SK-N-SH (cell line): ENCODE measurements around the gene TUFT1. TPM values are rescaled to one million over a fixed set of nuclear protein-coding genes. Genes with fewer than 3 reads are reported as not detected.

Experiments
- CTCF ChIA-PET: fragments of 300-600, 350-600 bp; formaldehyde crosslinking; extraction: SDS; loops from one replicate; lab custom pipeline; 2021; lab: Yijun Ruan, JAX
- POLR2A ChIA-PET: fragments of 350-600 bp; sonication (Branson Sonifier 250); formaldehyde crosslinking; extraction: SDS; loops from one replicate; lab custom pipeline; 2020; ENCODE audit warnings: antibody characterized with exemption, inconsistent platforms; lab: Yijun Ruan, JAX
- DNase-seq: peaks from one replicate; pipeline ENCODE4 v3.0.0; 2012
- H2AFZ ChIP-seq: fragments of 200-600 bp; sonication (generic); 2 replicates; pipeline ENCODE4 v1.8.1; 2016; ENCODE audit warnings: antibody characterized with exemption, mild to moderate bottlenecking, low read depth
- H3F3A ChIP-seq: fragments of 200-600 bp; sonication (generic); replicated peaks from 2 replicates; pipeline ENCODE3; 2016; ENCODE audit warnings: antibody characterized with exemption, mild to moderate bottlenecking; ENCODE audit not compliant: insufficient read depth
- H3K27ac ChIP-seq, 2 experiments: fragments of 200-500 bp in 1 of 2; fragments of 200-600 bp in 1 of 2; sonication (Bioruptor generic) in 1 of 2; sonication (generic), shearing (Covaris generic) in 1 of 2; 2 replicates each; pipeline versions ENCODE4 v1.5.1 to v1.6.1; 2014 to 2016; ENCODE audit warnings: low read depth in 2 of 2, inconsistent platforms in 1 of 2, low read length in 1 of 2, mild to moderate bottlenecking in 1 of 2, mixed read lengths in 1 of 2
- H3K27me3 ChIP-seq: fragments of 200-600 bp; sonication (generic), shearing (Covaris generic); 2 replicates; pipeline ENCODE4 v1.6.1; 2016; ENCODE audit warnings: mixed run types; ENCODE audit not compliant: insufficient read depth
- H3K36me3 ChIP-seq, 2 experiments: fragments of 200-500 bp in 1 of 2; fragments of 200-600 bp in 1 of 2; sonication (Bioruptor generic) in 1 of 2; sonication (generic) in 1 of 2; replicated peaks in 1 of 2; 2 replicates each; pipeline versions ENCODE3 to v1.5.1; 2014 to 2016; ENCODE audit warnings: low read length in 1 of 2, mild to moderate bottlenecking in 1 of 2; ENCODE audit not compliant: insufficient read depth in 2 of 2, control insufficient read depth in 1 of 2
- H3K4me1 ChIP-seq, 2 experiments: fragments of 200-500 bp in 1 of 2; fragments of 200-600 bp in 1 of 2; sonication (Bioruptor generic) in 1 of 2; sonication (generic), shearing (Covaris generic) in 1 of 2; 2 replicates each; pipeline versions ENCODE4 v1.5.1 to v1.6.1; 2014 to 2016; ENCODE audit warnings: low read depth in 1 of 2, low read length in 1 of 2, mixed run types in 1 of 2; ENCODE audit not compliant: insufficient read depth in 2 of 2, control insufficient read depth in 1 of 2
- H3K4me2 ChIP-seq: fragments of 200-600 bp; sonication (generic), shearing (Covaris generic); 2 replicates; pipeline ENCODE4 v1.6.1; 2017; ENCODE audit warnings: mixed run types
- H3K4me3 ChIP-seq, 2 experiments: fragments of 200-500 bp in 1 of 2; fragments of 200-600 bp in 1 of 2; sonication (Bioruptor generic) in 1 of 2; sonication (generic), shearing (Covaris generic) in 1 of 2; 2 replicates each; pipeline versions ENCODE4 v1.5.1 to v1.8.1; 2014 to 2016; ENCODE audit warnings: low read depth in 2 of 2, inconsistent platforms in 1 of 2, low read length in 1 of 2, mild to moderate bottlenecking in 1 of 2, mixed read lengths in 1 of 2, moderate library complexity in 1 of 2
- H3K79me2 ChIP-seq: fragments of 200-600 bp; sonication (generic); 2 replicates; pipeline ENCODE4 v1.8.1; 2017; ENCODE audit warnings: mild to moderate bottlenecking; ENCODE audit not compliant: insufficient read depth
- H3K9ac ChIP-seq: fragments of 200-600 bp; sonication (generic); 2 replicates; pipeline ENCODE4 v1.6.1; 2017; ENCODE audit warnings: mixed run types
- H3K9me2 ChIP-seq: fragments of 200-600 bp; sonication (generic); 2 replicates; pipeline ENCODE4 v1.6.1; 2017; ENCODE audit warnings: mixed run types
- H3K9me3 ChIP-seq: fragments of 200-600 bp; sonication (generic); 2 replicates; pipeline ENCODE4 v1.6.1; 2017; ENCODE audit warnings: mixed run types, mild to moderate bottlenecking, moderate library complexity
- H4K20me1 ChIP-seq: fragments of 200-600 bp; sonication (generic); 2 replicates; pipeline ENCODE4 v1.6.1; 2017; ENCODE audit warnings: mild to moderate bottlenecking, mixed run types; ENCODE audit not compliant: insufficient read depth
- CHD2 ChIP-seq: fragments of 150-350 bp; IDR thresholded peaks from 2 replicates; pipeline ENCODE4 v1.6.1; 2018; ENCODE audit warnings: low read length; ENCODE audit not compliant: partially characterized antibody
- ELF1 ChIP-seq: IDR thresholded peaks from 2 replicates; pipeline ENCODE4 v1.4.0; 2012
- EP300 ChIP-seq, 2 experiments: IDR thresholded peaks; 2 replicates each; pipeline versions ENCODE4 v1.4.0 to v1.6.1; 2012; ENCODE audit warnings: borderline replicate concordance in 1 of 2, low read depth in 1 of 2, low read length in 1 of 2
- FOXJ3 ChIP-seq: sonication (generic); formaldehyde crosslinking; IDR thresholded peaks from 2 replicates; pipeline ENCODE4 v1.5.1; 2020; ENCODE audit warnings: mild to moderate bottlenecking, missing genetic modification reagents
- FOXM1 ChIP-seq: IDR thresholded peaks from 2 replicates; pipeline ENCODE4 v1.4.0; 2012; ENCODE audit warnings: low read depth, mild to moderate bottlenecking
- GABPA ChIP-seq: IDR thresholded peaks from 2 replicates; pipeline ENCODE4 v1.4.0; 2012; ENCODE audit warnings: low read depth, mild to moderate bottlenecking
- GATA2 ChIP-seq: sonication (generic); formaldehyde crosslinking; IDR thresholded peaks from 2 replicates; pipeline ENCODE4 v1.5.0; 2020; ENCODE audit warnings: mild to moderate bottlenecking, missing genetic modification reagents
- MEF2A ChIP-seq: IDR thresholded peaks from 2 replicates; pipeline ENCODE4 v1.4.0; 2012; ENCODE audit warnings: low read depth, borderline replicate concordance
- MXI1 ChIP-seq: IDR thresholded peaks from 2 replicates; pipeline ENCODE4 v1.6.1; 2012; ENCODE audit warnings: mild to moderate bottlenecking, low read depth, low read length, improper control_type of control experiment
- POLR2AphosphoS5 ChIP-seq: IDR thresholded peaks from 2 replicates; pipeline ENCODE4 v1.6.1; 2012; ENCODE audit warnings: low read depth, low read length
- RAD21 ChIP-seq: IDR thresholded peaks from 2 replicates; pipeline ENCODE4 v1.6.1; 2012; ENCODE audit warnings: mild to moderate bottlenecking, low read length
- RFX5 ChIP-seq: IDR thresholded peaks from 2 replicates; pipeline ENCODE4 v1.6.1; 2012; ENCODE audit warnings: mild to moderate bottlenecking, improper control_type of control experiment, low read length
- RXRA ChIP-seq: IDR thresholded peaks from 2 replicates; pipeline ENCODE4 v1.4.0; 2012; ENCODE audit warnings: low read depth, mild to moderate bottlenecking, borderline replicate concordance
- SIN3A ChIP-seq: IDR thresholded peaks from 2 replicates; pipeline ENCODE4 v1.6.1; 2012; ENCODE audit warnings: low read depth, mild to moderate bottlenecking, low read length, moderate library complexity, borderline replicate concordance
- SMC3 ChIP-seq: IDR thresholded peaks from 2 replicates; pipeline ENCODE4 v1.6.1; 2012; ENCODE audit warnings: low read depth, low read length, improper control_type of control experiment
- TAF1 ChIP-seq: IDR thresholded peaks from 2 replicates; pipeline ENCODE4 v1.6.1; 2012; ENCODE audit warnings: low read depth, mild to moderate bottlenecking, low read length, moderate library complexity, borderline replicate concordance
- TCF12 ChIP-seq: IDR thresholded peaks from 2 replicates; pipeline ENCODE4 v1.4.0; 2012
- TEAD4 ChIP-seq: IDR thresholded peaks from 2 replicates; pipeline ENCODE4 v1.4.0; 2012; ENCODE audit warnings: mild to moderate bottlenecking, borderline replicate concordance; ENCODE audit not compliant: insufficient read depth
- WGBS: methylation state at CpG from one replicate; pipeline ENCODE4 v1.1.6; 2017; ENCODE audit warnings: low lambda C conversion rate; 5-methylcytosine and 5-hydroxymethylcytosine counted together
- polyA plus RNA-seq, 3 experiments: library from polyadenylated mRNA; depleted of rRNA; stranded (reverse); fragments of >200 nt; gene quantifications; 2 replicates each; pipeline ENCODE4 v1.2.3, GENCODE V29; 2012
- TF ChIP-seq, protein P1 (sequence below): IDR thresholded peaks from 2 replicates; pipeline ENCODE4; 2012
- TF ChIP-seq, protein P2 (sequence below): IDR thresholded peaks from 2 replicates; pipeline ENCODE4 v1.4.0; 2012; ENCODE audit warnings: low read depth
- TF ChIP-seq, protein P3 (sequence below): IDR thresholded peaks from 2 replicates; pipeline ENCODE4 v1.4.0; 2012; ENCODE audit warnings: low read depth, borderline replicate concordance
- TF ChIP-seq, protein P4 (sequence below): fragments of 200-600 bp; sonication (generic); IDR thresholded peaks from 2 replicates; pipeline ENCODE4 v1.6.1; 2017; ENCODE audit warnings: antibody characterized with exemption, mild to moderate bottlenecking, moderate library complexity
- TF ChIP-seq, protein P5 (sequence below): IDR thresholded peaks from 2 replicates; pipeline ENCODE4 v1.6.1; 2012; ENCODE audit warnings: mild to moderate bottlenecking, low read depth, low read length, moderate library complexity

The TUFT1 gene
- polyA plus RNA-seq, 1 of the 3 experiments (the other 2 are of a cell fraction) = 20.6 TPM

DNA sequence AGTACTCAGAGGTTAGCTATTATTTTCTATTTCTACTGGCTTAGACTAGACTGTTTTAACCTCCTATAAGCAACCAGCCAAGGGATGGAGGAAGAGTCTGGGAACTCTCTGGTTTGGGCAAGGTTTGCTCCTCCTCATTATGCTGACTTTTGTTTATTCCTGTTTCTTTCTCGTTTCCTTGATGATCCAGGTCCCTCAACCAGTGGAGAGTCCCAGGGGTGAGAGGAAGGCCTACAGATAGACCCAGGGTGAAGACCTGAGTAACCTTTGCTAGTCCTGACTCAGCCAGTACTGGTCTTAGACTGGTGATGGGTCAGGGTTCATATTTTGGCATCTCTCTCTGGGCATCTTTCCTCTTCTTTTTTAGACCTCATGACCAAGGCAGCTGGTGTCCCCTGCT lies 5.4 kb downstream of the TUFT1 start (continued):
- TF ChIP-seq TEAD4 (no peak), MEF2A (no peak), RXRA (no peak), SMC3 (no peak), SIN3A (no peak), ELF1 (no peak)

DNA sequence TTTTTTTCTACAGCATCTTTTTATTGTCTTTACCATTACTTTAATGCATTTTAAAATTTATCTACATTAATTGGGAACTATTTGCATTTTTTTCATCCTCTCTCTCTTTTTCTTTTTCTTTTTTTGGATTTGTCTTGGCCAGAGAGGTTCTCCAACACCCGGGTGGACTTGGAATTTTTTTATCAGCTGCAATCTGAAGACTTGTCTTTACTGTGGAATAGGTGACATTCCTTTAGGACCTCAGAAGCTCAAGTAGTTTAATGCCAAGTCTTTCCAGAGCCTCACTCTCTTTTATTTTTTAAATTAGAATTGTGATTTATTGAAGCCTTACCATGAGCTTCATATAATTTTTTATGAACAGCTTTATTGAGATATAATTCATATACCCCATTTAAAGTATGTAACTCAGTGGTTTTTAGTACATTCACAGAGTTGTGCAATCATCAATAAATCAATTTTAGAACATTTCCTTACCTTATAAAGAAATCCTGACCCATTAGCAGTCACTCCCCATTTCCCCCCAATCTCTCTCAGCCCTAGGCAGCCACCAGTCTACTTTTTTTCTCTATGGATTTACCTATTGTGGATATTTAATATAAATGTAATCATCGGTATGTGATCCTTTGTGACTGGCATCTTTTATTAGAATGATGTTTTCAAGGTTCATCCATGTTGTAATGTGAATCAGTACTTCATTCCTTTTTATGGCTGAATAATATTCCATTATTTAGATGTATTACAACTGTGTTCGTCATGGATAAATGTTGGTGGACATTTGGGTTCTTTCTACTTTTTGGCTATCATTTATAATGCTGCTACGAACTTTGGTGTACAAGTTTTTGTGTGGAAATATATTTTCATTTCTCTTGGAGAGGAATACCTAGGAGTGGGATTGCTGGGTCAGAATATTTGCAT lies 6.2 kb downstream of the TUFT1 start:
- Histone ChIP-seq H3K79me2 (peaks cover 92% of the 10 kb centered on the region), H3K9me3 (no peaks in the 10 kb centered on the region), H3K4me2 (peak overlapping the region; percentile 74; the same call in 1 of the 2 replicates), H3K9ac (peak overlapping the region; percentile 9; the same call in 1 of the 2 replicates), H4K20me1 (peaks cover 16% of the 10 kb centered on the region; the same call in 1 of the 2 replicates), H2AFZ (no peak overlapping the region), H3K4me3 (no peak overlapping the region), H3K27me3 (no peaks in the 10 kb centered on the region), H3F3A (peaks cover 47% of the 10 kb centered on the region), H3K9me2 (no peaks in the 10 kb centered on the region), H3K36me3 (no peaks in the 10 kb centered on the region), H3K27ac (peak overlapping the region; percentile 29 to 73; a peak in 3 of 4 replicates), H3K4me1 (peaks cover 17 to 48% of the 10 kb centered on the region in 2 experiments; a peak in 3 of 4 replicates)
- WGBS = 77% methylated on average over 4 of the region's 4 CpGs
- CTCF ChIA-PET = interaction anchor here (0.8 to 1.5 kb wide), 3 partner anchors 11 to 48 kb away, joined by 3 to 6 read pairs (median 4); no protein-coding TSS in a partner anchor
- no peak for TF ChIP-seq RFX5
- TF ChIP-seq SMC3 = no peak
- TF ChIP-seq, protein P1, sequence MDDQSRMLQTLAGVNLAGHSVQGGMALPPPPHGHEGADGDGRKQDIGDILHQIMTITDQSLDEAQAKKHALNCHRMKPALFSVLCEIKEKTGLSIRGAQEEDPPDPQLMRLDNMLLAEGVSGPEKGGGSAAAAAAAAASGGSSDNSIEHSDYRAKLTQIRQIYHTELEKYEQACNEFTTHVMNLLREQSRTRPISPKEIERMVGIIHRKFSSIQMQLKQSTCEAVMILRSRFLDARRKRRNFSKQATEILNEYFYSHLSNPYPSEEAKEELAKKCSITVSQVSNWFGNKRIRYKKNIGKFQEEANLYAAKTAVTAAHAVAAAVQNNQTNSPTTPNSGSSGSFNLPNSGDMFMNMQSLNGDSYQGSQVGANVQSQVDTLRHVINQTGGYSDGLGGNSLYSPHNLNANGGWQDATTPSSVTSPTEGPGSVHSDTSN = no peak
- no peak for TF ChIP-seq TAF1
- TF ChIP-seq EP300 (IDR thresholded peaks at IDR 0.05; ENCODE audit: borderline replicate concordance in 1 of 2, low read depth in 1 of 2, low read length in 1 of 2) = no peak
- TF ChIP-seq, protein P2, sequence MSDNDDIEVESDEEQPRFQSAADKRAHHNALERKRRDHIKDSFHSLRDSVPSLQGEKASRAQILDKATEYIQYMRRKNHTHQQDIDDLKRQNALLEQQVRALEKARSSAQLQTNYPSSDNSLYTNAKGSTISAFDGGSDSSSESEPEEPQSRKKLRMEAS = no peak
- no peak for TF ChIP-seq MXI1
- no peak for TF ChIP-seq GABPA
- no peak for TF ChIP-seq SIN3A
- TF ChIP-seq TCF12 = no peak
- TF ChIP-seq POLR2AphosphoS5 = no peak
- no peak for TF ChIP-seq CHD2
- TF ChIP-seq, protein P3, sequence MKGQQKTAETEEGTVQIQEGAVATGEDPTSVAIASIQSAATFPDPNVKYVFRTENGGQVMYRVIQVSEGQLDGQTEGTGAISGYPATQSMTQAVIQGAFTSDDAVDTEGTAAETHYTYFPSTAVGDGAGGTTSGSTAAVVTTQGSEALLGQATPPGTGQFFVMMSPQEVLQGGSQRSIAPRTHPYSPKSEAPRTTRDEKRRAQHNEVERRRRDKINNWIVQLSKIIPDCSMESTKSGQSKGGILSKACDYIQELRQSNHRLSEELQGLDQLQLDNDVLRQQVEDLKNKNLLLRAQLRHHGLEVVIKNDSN = no peak
- TF ChIP-seq, protein P4, sequence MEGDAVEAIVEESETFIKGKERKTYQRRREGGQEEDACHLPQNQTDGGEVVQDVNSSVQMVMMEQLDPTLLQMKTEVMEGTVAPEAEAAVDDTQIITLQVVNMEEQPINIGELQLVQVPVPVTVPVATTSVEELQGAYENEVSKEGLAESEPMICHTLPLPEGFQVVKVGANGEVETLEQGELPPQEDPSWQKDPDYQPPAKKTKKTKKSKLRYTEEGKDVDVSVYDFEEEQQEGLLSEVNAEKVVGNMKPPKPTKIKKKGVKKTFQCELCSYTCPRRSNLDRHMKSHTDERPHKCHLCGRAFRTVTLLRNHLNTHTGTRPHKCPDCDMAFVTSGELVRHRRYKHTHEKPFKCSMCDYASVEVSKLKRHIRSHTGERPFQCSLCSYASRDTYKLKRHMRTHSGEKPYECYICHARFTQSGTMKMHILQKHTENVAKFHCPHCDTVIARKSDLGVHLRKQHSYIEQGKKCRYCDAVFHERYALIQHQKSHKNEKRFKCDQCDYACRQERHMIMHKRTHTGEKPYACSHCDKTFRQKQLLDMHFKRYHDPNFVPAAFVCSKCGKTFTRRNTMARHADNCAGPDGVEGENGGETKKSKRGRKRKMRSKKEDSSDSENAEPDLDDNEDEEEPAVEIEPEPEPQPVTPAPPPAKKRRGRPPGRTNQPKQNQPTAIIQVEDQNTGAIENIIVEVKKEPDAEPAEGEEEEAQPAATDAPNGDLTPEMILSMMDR = no peak
- TF ChIP-seq, protein P5, sequence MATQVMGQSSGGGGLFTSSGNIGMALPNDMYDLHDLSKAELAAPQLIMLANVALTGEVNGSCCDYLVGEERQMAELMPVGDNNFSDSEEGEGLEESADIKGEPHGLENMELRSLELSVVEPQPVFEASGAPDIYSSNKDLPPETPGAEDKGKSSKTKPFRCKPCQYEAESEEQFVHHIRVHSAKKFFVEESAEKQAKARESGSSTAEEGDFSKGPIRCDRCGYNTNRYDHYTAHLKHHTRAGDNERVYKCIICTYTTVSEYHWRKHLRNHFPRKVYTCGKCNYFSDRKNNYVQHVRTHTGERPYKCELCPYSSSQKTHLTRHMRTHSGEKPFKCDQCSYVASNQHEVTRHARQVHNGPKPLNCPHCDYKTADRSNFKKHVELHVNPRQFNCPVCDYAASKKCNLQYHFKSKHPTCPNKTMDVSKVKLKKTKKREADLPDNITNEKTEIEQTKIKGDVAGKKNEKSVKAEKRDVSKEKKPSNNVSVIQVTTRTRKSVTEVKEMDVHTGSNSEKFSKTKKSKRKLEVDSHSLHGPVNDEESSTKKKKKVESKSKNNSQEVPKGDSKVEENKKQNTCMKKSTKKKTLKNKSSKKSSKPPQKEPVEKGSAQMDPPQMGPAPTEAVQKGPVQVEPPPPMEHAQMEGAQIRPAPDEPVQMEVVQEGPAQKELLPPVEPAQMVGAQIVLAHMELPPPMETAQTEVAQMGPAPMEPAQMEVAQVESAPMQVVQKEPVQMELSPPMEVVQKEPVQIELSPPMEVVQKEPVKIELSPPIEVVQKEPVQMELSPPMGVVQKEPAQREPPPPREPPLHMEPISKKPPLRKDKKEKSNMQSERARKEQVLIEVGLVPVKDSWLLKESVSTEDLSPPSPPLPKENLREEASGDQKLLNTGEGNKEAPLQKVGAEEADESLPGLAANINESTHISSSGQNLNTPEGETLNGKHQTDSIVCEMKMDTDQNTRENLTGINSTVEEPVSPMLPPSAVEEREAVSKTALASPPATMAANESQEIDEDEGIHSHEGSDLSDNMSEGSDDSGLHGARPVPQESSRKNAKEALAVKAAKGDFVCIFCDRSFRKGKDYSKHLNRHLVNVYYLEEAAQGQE = no peak
- no peak for TF ChIP-seq GATA2 (CRISPR knock-in tag)
- no peak for TF ChIP-seq RAD21
- TF ChIP-seq FOXJ3 (CRISPR knock-in tag) = no peak
- no peak for TF ChIP-seq FOXM1
- no peak for DNase-seq
- POLR2A ChIA-PET = no interaction called here
